Adrenal gland (tissue), 12 donors: ENCODE data around the gene NNT. TPM values are rescaled to one million over a fixed set of nuclear protein-coding genes. Genes with fewer than 3 reads are reported as not detected.
"Not testable (repeated sequence)": the region's sequence is repeated elsewhere in the genome, so short reads cannot be mapped to it uniquely, and the experiment has no call there.

Source experiments
- DNase-seq, 7 donors: peaks; one replicate each; pipeline ENCODE4 v3.0.0-alpha.2; 2019 to 2020
- H3K27ac ChIP-seq, 5 donors: fragments of 200-600 bp; sonication (generic) in 4 of 5; 1 replicate in 3 of 5; 2 replicates in 2 of 5; pipeline versions ENCODE4 v1.5.1 to v1.8.0; 2016 to 2020; ENCODE audit warnings: mild to moderate bottlenecking in 1 of 5
- H3K27me3 ChIP-seq: fragments of 200-600 bp; 2 replicates; pipeline ENCODE4 v1.8.0; 2021
- H3K36me3 ChIP-seq, 2 donors: fragments of 200-600 bp; replicated peaks in 1 of 2; 1 replicate in 1 of 2; 2 replicates in 1 of 2; pipeline versions ENCODE4 v1.5.1 to v1.8.0; 2018 to 2022
- H3K4me1 ChIP-seq, 2 donors: fragments of 200-600 bp; replicated peaks in 1 of 2; 1 replicate in 1 of 2; 2 replicates in 1 of 2; pipeline versions ENCODE4 v1.5.1 to v1.8.0; 2018 to 2021
- H3K4me3 ChIP-seq, 4 donors: fragments of 200-600 bp; sonication (generic) in 3 of 4; one replicate each; pipeline ENCODE4 v1.5.1; 2016 to 2018
- H3K9me3 ChIP-seq, 3 donors: fragments of 200-600 bp; sonication (generic) in 1 of 3; replicated peaks in 1 of 3; 1 replicate in 2 of 3; 2 replicates in 1 of 3; pipeline versions ENCODE4 v1.5.1 to v1.8.0; 2016 to 2021
- CTCF ChIP-seq, 6 experiments: fragments of 450-650 bp in 4 of 6; fragments of 200-600 bp in 2 of 6; sonication (generic) in 1 of 6; IDR thresholded peaks; 1 replicate in 5 of 6; 2 replicates in 1 of 6; pipeline versions ENCODE4 v1.5.1 to v1.8.0; 2016 to 2021; ENCODE audit warnings: antibody characterized with exemption in 6 of 6, mild to moderate bottlenecking in 2 of 6, moderate library complexity in 1 of 6
- POLR2A ChIP-seq, 2 donors: fragments of 450-650 bp; IDR thresholded peaks; one replicate each; pipeline ENCODE4 v1.6.1; 2017; ENCODE audit warnings: antibody characterized with exemption in 2 of 2, mild to moderate bottlenecking in 2 of 2, moderate library complexity in 1 of 2
- WGBS, 4 donors: extraction: QIAGEN DNeasy Blood & Tissue Kit in 2 of 4; methylation state at CpG; one replicate each; pipeline versions ENCODE4 v1.1.5 to v1.1.7; 2013 to 2017; 5-methylcytosine and 5-hydroxymethylcytosine counted together
- intact Hi-C, 2 donors: fragments of 100-400 bp; cut with DNase I; formaldehyde crosslinking; loops; one replicate each; pipeline versions ENCODE4 v1.14.1 to v1.15.0; 2022 to 2023
- polyA plus RNA-seq, 3 donors: library from polyadenylated mRNA; stranded (reverse); fragments of 200-250 nt in 2 of 3; fragments of 350-450 nt in 1 of 3; fragmentation: Illumina TruSeq in 1 of 3; extraction: RNeasy Lipid Tissue Mini Kit (QIAGEN cat#74804) in 1 of 3; gene quantifications; one replicate each; pipeline ENCODE4 v1.2.3, GENCODE V29; 2013 to 2014
- total RNA-seq, 9 donors: library from RNA; depleted of rRNA in 4 of 9; stranded (reverse); fragments of >200 nt in 4 of 9; fragments of 120-200 nt in 1 of 9; fragmentation: NEBNext Ultra II Directional in 1 of 9; extraction: Animal tissue kit (Norgen Biotek cat#: 25700) in 1 of 9; gene quantifications; one replicate each; pipeline versions ENCODE4 v1.1.0 to v1.2.4, GENCODE V29; 2013 to 2023
- donor health status: healthy with polysubstance abuse.
- donor health status: Bipolar disorder and iron deficiency.
- donor health status: DM: yes; HTN: yes; CAD: no.
- donor health status: DM: no; HTN: no; CAD: no.
- donor health status: DM: no; HTN: no; CAD: no.
- donor health status: DM: yes; HTN: yes; CAD: no.

The NNT gene
- total and polyA plus RNA-seq, 12 donors = 6.9 to 104 (median 59.1) TPM

GRCh38 chr5:43728581-43728980, 125.6 kb downstream of the NNT start:
- no peak for TF ChIP-seq CTCF (IDR thresholded peaks at IDR 0.05)
- no peak for TF ChIP-seq POLR2A (IDR thresholded peaks at IDR 0.05)
- H3K27me3 ChIP-seq = no peaks in the 10 kb centered on the region
- no peak for DNase-seq
- no peaks in the 10 kb centered on the region for H3K36me3 ChIP-seq
- intact Hi-C loops = no loop called here
- H3K27ac ChIP-seq = no peak overlapping the region
- 53 to 76% (median 64%) methylated on average over 3 of the region's 3 CpGs for WGBS, 4 donors
- no peaks in the 10 kb centered on the region for H3K9me3 ChIP-seq
- no peaks in the 10 kb centered on the region for H3K4me1 ChIP-seq
- no peak overlapping the region for H3K4me3 ChIP-seq

GRCh38 chr5:43729846-43730478, 127.0 kb downstream of the NNT start:
- intact Hi-C loops = loop anchor here in 1 of 2 donors (10.0 kb wide), 2 partner anchors 605 to 1045 kb away; no protein-coding TSS in a partner anchor
- no peak for DNase-seq
- H3K9me3 ChIP-seq = no peaks in the 10 kb centered on the region
- no peak overlapping the region for H3K4me3 ChIP-seq
- no peak for TF ChIP-seq POLR2A (IDR thresholded peaks at IDR 0.05)
- TF ChIP-seq CTCF (IDR thresholded peaks at IDR 0.05) = peak; percentile 27 to 72 (median 54)
- H3K27ac ChIP-seq = no peak overlapping the region
- no peaks in the 10 kb centered on the region for H3K4me1 ChIP-seq
- H3K27me3 ChIP-seq = no peaks in the 10 kb centered on the region
- WGBS, 4 donors = 40 to 43% (median 42%) methylated on average over 2 of the region's 2 CpGs
- H3K36me3 ChIP-seq = no peaks in the 10 kb centered on the region

- intact Hi-C loops = loop anchor here in 1 of 2 donors (10.0 kb wide), 2 partner anchors 604 to 1044 kb away; no protein-coding TSS in a partner anchor
- 71 to 81% (median 77%) methylated on average over 2 of the region's 2 CpGs for whole genome bisulfite sequencing, 4 donors
Measured at GRCh38 chr5:43730832-43731342, 127.9 kb downstream of the NNT start.

GRCh38 chr5:43731573-43731972, 128.6 kb downstream of the NNT start:
- H3K4me3 ChIP-seq = no peak overlapping the region
- no peaks in the 10 kb centered on the region for H3K27me3 ChIP-seq
- intact Hi-C loops = loop anchor here in 1 of 2 donors (10.0 kb wide), 2 partner anchors 603 to 1043 kb away; no protein-coding TSS in a partner anchor
- no peaks in the 10 kb centered on the region for H3K4me1 ChIP-seq
- H3K27ac ChIP-seq = no peak overlapping the region
- H3K9me3 ChIP-seq = no peaks in the 10 kb centered on the region
- H3K36me3 ChIP-seq = no peaks in the 10 kb centered on the region
- WGBS, 4 donors = 80 to 93% (median 89%) methylated on average over 1 of the region's 1 CpG
- TF ChIP-seq POLR2A (IDR thresholded peaks at IDR 0.05) = no peak
- no peak for TF ChIP-seq CTCF (IDR thresholded peaks at IDR 0.05)
- no peak for DNase-seq

More at GRCh38 chr5:43730832-43731342, 127.9 kb downstream of the NNT start:
- Histone ChIP-seq H3K4me3 (no peak overlapping the region), H3K27me3 (no peaks in the 10 kb centered on the region), H3K36me3 (no peaks in the 10 kb centered on the region), H3K27ac (no peak overlapping the region), H3K4me1 (no peaks in the 10 kb centered on the region), H3K9me3 (no peaks in the 10 kb centered on the region)
- TF ChIP-seq POLR2A (IDR thresholded peaks at IDR 0.05) (no peak), CTCF (IDR thresholded peaks at IDR 0.05) (no peak)
- no peak for DNase-seq

- H3K27ac ChIP-seq, H3K36me3 ChIP-seq, H3K4me1 ChIP-seq, H3K4me3 ChIP-seq, H3K9me3 ChIP-seq, intact Hi-C loops, H3K27me3 ChIP-seq, DNase-seq: not testable (repeated sequence)
- 89 to 92% (median 91%) methylated on average over 10 to 32 of the region's 32 CpGs for WGBS, 4 donors
Measured at GRCh38 chr5:43745923-43746548, 143.1 kb downstream of the NNT start.
